ENCODE measurements around the gene GRAMD2B. TPM values are rescaled to one million over a fixed set of nuclear protein-coding genes. Genes with fewer than 3 reads are reported as not detected.
"Not testable (repeated sequence)": the region's sequence is repeated elsewhere in the genome, so short reads cannot be mapped to it uniquely, and the experiment has no call there.

The GRAMD2B gene
- total RNA-seq, 3 donors from 2014 or later: 38.1 to 206 (median 103) TPM

GRCh38 chr5:126438868-126439267 is 15.7 kb downstream of the GRAMD2B start:
- no peaks in the 10 kb centered on the region for H3K9me3 ChIP-seq
- H3K4me3 ChIP-seq: no peak overlapping the region
- no peaks in the 10 kb centered on the region for H3K27me3 ChIP-seq
- intact Hi-C loops (cut with DNase I; ENCODE audit: low total_unique reads): no loop called here
- no peak for DNase-seq (ENCODE audit: low spot score in 2 of 2)
- peak overlapping the region; percentile 1 to 40 for H3K27ac ChIP-seq
- peaks cover 5 to 10% of the 10 kb centered on the region in 2 donors for H3K4me1 ChIP-seq
- no peaks in the 10 kb centered on the region for H3K36me3 ChIP-seq
- TF ChIP-seq CTCF (IDR thresholded peaks at IDR 0.05) (no peak), POLR2AphosphoS5 (IDR thresholded peaks at IDR 0.05) (no peak), POLR2A (IDR thresholded peaks at IDR 0.05) (no peak)

DNA sequence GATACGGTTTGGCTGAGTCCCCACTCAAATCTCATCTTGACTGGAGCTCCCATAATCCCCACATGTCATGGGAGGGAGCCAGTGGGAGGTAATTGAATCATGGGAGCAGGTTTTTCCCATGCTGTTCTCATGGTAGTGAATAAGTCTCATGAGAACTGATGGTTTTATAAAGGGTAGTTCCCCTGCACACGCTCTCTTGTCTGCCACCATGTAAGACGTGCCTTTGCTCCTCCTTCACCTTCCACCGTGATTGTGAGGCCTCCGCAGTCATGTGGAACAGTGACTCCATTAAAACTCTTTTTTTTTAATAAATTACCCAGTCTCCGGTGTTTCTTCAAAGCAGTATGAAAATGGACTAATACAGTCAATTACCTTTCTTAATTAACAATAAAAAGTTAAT is 16.5 kb downstream of the GRAMD2B start:
- H3K27me3 ChIP-seq; DNase-seq (ENCODE audit: low spot score in 2 of 2); H3K4me3 ChIP-seq; H3K9me3 ChIP-seq; H3K4me1 ChIP-seq; H3K36me3 ChIP-seq; intact Hi-C loops (cut with DNase I; ENCODE audit: low total_unique reads): not testable (repeated sequence)
- H3K27ac ChIP-seq: peak overlapping the region in 1 of 2 donors; percentile 29

- DNase-seq (ENCODE audit: low spot score in 2 of 2): no peak
- H3K27ac ChIP-seq: peak overlapping the region; percentile 36 to 50
- H3K36me3 ChIP-seq: no peaks in the 10 kb centered on the region
- peaks cover 0 to 5% of the 10 kb centered on the region in 2 donors for H3K4me1 ChIP-seq
- no peaks in the 10 kb centered on the region for H3K27me3 ChIP-seq
- TF ChIP-seq POLR2A (IDR thresholded peaks at IDR 0.05) (no peak), POLR2AphosphoS5 (IDR thresholded peaks at IDR 0.05) (no peak), CTCF (IDR thresholded peaks at IDR 0.05) (no peak)
- no peak overlapping the region for H3K4me3 ChIP-seq
- intact Hi-C loops (cut with DNase I; ENCODE audit: low total_unique reads): no loop called here
- no peaks in the 10 kb centered on the region for H3K9me3 ChIP-seq
Observed at GRCh38 chr5:126441230-126441629, 18.0 kb downstream of the GRAMD2B start.

DNA sequence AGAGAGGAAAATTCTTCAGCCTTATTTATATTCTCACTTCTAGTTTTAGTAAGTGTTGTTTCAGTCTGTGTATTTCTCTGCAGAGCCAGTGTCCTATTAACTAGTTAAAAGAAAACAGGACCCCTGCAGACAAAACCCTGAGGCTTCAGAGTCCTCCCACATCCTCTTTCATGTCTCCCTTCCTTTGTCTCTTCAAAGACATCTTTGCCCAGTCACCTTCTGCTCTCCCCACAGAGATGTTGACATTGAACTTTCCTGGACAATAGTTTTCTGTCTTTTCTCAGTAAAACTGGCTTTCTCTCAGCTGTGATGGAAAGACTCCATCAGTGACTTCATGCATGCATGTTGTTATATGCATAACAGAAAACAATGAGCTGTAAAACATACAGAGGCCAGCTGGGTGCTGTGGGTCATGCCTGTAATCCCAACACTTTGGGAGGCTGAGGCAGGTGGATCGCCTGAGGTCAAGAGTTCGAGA is 20.2 kb downstream of the GRAMD2B start:
- peak overlapping the region; percentile 60 to 66 for H3K27ac ChIP-seq
- intact Hi-C loops (cut with DNase I; ENCODE audit: low total_unique reads): no loop called here
- TF ChIP-seq CTCF (IDR thresholded peaks at IDR 0.05) (no peak), POLR2A (IDR thresholded peaks at IDR 0.05) (no peak), POLR2AphosphoS5 (IDR thresholded peaks at IDR 0.05) (no peak)
- no peak for DNase-seq (ENCODE audit: low spot score in 2 of 2)
- peaks cover 0 to 5% of the 10 kb centered on the region in 2 donors for H3K4me1 ChIP-seq
- H3K36me3 ChIP-seq: no peaks in the 10 kb centered on the region
- H3K27me3 ChIP-seq: no peaks in the 10 kb centered on the region
- H3K4me3 ChIP-seq: no peak overlapping the region
- no peaks in the 10 kb centered on the region for H3K9me3 ChIP-seq

DNA sequence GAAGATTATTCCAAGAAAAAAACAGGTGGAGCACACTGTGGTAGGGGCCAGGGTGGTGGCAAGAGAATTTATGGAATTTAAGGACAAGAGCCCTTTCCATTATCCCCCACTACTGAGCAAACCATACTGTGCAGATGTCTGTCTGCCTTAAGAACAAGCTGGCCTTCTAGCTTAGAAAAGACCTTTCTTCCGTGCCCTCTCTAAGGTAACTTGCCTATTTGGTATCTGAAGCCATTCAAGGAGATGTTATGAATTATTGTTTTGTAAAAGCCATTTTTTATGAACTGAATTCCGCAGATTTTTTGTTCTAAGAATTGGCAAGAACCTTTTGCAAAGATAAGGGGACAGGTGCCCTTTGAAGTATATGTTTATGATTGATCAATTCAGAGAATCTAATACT is 20.9 kb downstream of the GRAMD2B start:
- no peak for DNase-seq (ENCODE audit: low spot score in 2 of 2)
- no peak overlapping the region for H3K4me3 ChIP-seq
- peak overlapping the region; percentile 60 to 66 for H3K27ac ChIP-seq
- H3K27me3 ChIP-seq: no peaks in the 10 kb centered on the region
- H3K9me3 ChIP-seq: no peaks in the 10 kb centered on the region
- no peaks in the 10 kb centered on the region for H3K36me3 ChIP-seq
- TF ChIP-seq POLR2AphosphoS5 (IDR thresholded peaks at IDR 0.05): no peak
- TF ChIP-seq CTCF (IDR thresholded peaks at IDR 0.05): no peak
- no peak for TF ChIP-seq POLR2A (IDR thresholded peaks at IDR 0.05)
- peaks cover 0 to 5% of the 10 kb centered on the region in 2 donors for H3K4me1 ChIP-seq
- intact Hi-C loops (cut with DNase I; ENCODE audit: low total_unique reads): no loop called here

All from breast epithelium (tissue), 4 donors.